Lung (tissue), 16 donors: Measurements from ENCODE around the gene MAT2A. TPM values are rescaled to one million over a fixed set of nuclear protein-coding genes. Genes with fewer than 3 reads are reported as not detected.
A peak's percentile ranks its signal among the peaks of the same experiment; 100 is the strongest.

Source experiments
- ATAC-seq: fragments of 200-7000 bp; cut with Tn5 transposase; one replicate; pipeline ENCODE4 v1.9.1; 2020; ENCODE audit warnings: moderate number of reproducible peaks; ENCODE audit not compliant: insufficient read depth, low FRiP score
- DNase-seq, 3 donors: peaks; one replicate each; pipeline ENCODE4 v3.0.0-alpha.2; 2013 to 2017
- H3K27ac ChIP-seq, 2 donors: one replicate each; pipeline ENCODE4 v1.5.1; 2013; ENCODE audit warnings: mild to moderate bottlenecking in 2 of 2, moderate library complexity in 2 of 2, control low read depth in 1 of 2, inconsistent platforms in 1 of 2, low read depth in 1 of 2, low read length in 1 of 2
- H3K27me3 ChIP-seq, 3 donors: one replicate each; pipeline ENCODE4 v1.5.1; 2013; ENCODE audit warnings: low read length in 2 of 3; ENCODE audit not compliant: control insufficient read depth in 3 of 3, insufficient read depth in 3 of 3
- H3K36me3 ChIP-seq, 4 donors: one replicate each; pipeline ENCODE4 v1.5.1; 2013; ENCODE audit warnings: low read length in 4 of 4, mild to moderate bottlenecking in 1 of 4, moderate library complexity in 1 of 4; ENCODE audit not compliant: control insufficient read depth in 4 of 4, insufficient read depth in 4 of 4
- H3K4me1 ChIP-seq, 5 donors: one replicate each; pipeline ENCODE4 v1.5.1; 2013; ENCODE audit warnings: low read length in 5 of 5, mild to moderate bottlenecking in 2 of 5, moderate library complexity in 1 of 5; ENCODE audit not compliant: control insufficient read depth in 5 of 5, insufficient read depth in 5 of 5
- H3K4me3 ChIP-seq: one replicate; pipeline ENCODE4 v1.5.1; 2013; ENCODE audit warnings: mild to moderate bottlenecking, control low read depth, moderate library complexity
- H3K9ac ChIP-seq, 2 donors: one replicate each; pipeline ENCODE4 v1.5.1; 2013; ENCODE audit warnings: low read length in 2 of 2, control low read depth in 1 of 2; ENCODE audit not compliant: insufficient read depth in 1 of 2
- H3K9me3 ChIP-seq, 4 donors: one replicate each; pipeline ENCODE4 v1.5.1; 2013; ENCODE audit warnings: low read length in 3 of 4, mild to moderate bottlenecking in 1 of 4, moderate library complexity in 1 of 4; ENCODE audit not compliant: control insufficient read depth in 4 of 4, insufficient read depth in 3 of 4
- WGBS, 2 donors: extraction: QIAGEN DNeasy Blood & Tissue Kit; methylation state at CpG; one replicate each; pipeline ENCODE4 v1.1.7; 2013; 5-methylcytosine and 5-hydroxymethylcytosine counted together
- long read RNA-seq, 5 donors: transcript quantifications; one replicate each; lab custom pipeline, GENCODE V29; 2026
- polyA plus RNA-seq, 2 donors: library from polyadenylated mRNA; stranded (reverse); fragments of 200-250 nt; gene quantifications; one replicate each; pipeline ENCODE4 v1.2.1, GENCODE V29; 2013
- total RNA-seq, 2 donors: library from RNA; depleted of rRNA in 1 of 2; stranded (reverse); fragments of >200 nt in 1 of 2; gene quantifications; one replicate each; pipeline ENCODE4 v1.2.1, GENCODE V29; 2014 to 2021
- TF ChIP-seq, protein P1 (sequence below): IDR thresholded peaks from 2 replicates; pipeline ENCODE4 v1.5.1; 2012; ENCODE audit warnings: mild to moderate bottlenecking; ENCODE audit errors: control extremely low read depth, extremely low read depth
- donor health status: control.
- donor health status: control.
- donor health status: Bipolar disorder and iron deficiency.
- donor health status: healthy.
- donor health status: DM: yes; HTN: yes; CAD: no.

MAT2A gene
- total RNA-seq (100 to 1,000 TPM; 150 to 228 TPM), polyA plus RNA-seq (100 to 1,000 TPM in 1 of 2 donors, 10 to 100 TPM in 1; 79.4 to 168 TPM)
- long read RNA-seq, donor 1, transcript MAT2A-201 (9 exons, 2,819 nt): major isoform, 59 of 128 reads
- long read RNA-seq, donor 1, partial matches to known transcripts: 59 of 128 reads
- long read RNA-seq, donor 1, other reads (novel, unspliced or antisense): 5 of 128 reads
- long read RNA-seq, donor 2, transcript MAT2A-201 (9 exons, 2,819 nt): major isoform, 7 of 20 reads
- long read RNA-seq, donor 2, partial matches to known transcripts: 11 of 20 reads
- long read RNA-seq, donor 2, other reads (novel, unspliced or antisense): 0 of 20 reads
- long read RNA-seq, donor 3, transcript MAT2A-201 (9 exons, 2,819 nt): major isoform, 13 of 43 reads
- long read RNA-seq, donor 3, partial matches to known transcripts: 29 of 43 reads
- long read RNA-seq, donor 3, other reads (novel, unspliced or antisense): 0 of 43 reads
- long read RNA-seq, donor 4, transcript MAT2A-201 (9 exons, 2,819 nt): major isoform, 9 of 81 reads
- long read RNA-seq, donor 4, partial matches to known transcripts: 70 of 81 reads
- long read RNA-seq, donor 4, other reads (novel, unspliced or antisense): 0 of 81 reads
- long read RNA-seq, donor 5, transcript MAT2A-201 (9 exons, 2,819 nt): major isoform, 27 of 84 reads
- long read RNA-seq, donor 5, partial matches to known transcripts: 56 of 84 reads
- long read RNA-seq, donor 5, other reads (novel, unspliced or antisense): 0 of 84 reads

GRCh38 chr2:85538507-85539360, at the start of gene MAT2A:
Gene MAT2A (plus strand): TSS chr2:85539168. CDS start chr2:85539288, 120 bp downstream.
- TF ChIP-seq, protein P1, sequence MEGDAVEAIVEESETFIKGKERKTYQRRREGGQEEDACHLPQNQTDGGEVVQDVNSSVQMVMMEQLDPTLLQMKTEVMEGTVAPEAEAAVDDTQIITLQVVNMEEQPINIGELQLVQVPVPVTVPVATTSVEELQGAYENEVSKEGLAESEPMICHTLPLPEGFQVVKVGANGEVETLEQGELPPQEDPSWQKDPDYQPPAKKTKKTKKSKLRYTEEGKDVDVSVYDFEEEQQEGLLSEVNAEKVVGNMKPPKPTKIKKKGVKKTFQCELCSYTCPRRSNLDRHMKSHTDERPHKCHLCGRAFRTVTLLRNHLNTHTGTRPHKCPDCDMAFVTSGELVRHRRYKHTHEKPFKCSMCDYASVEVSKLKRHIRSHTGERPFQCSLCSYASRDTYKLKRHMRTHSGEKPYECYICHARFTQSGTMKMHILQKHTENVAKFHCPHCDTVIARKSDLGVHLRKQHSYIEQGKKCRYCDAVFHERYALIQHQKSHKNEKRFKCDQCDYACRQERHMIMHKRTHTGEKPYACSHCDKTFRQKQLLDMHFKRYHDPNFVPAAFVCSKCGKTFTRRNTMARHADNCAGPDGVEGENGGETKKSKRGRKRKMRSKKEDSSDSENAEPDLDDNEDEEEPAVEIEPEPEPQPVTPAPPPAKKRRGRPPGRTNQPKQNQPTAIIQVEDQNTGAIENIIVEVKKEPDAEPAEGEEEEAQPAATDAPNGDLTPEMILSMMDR: peak; percentile 50

GRCh38 chr2:85490861-85491755, 47.9 kb upstream of the MAT2A start:
- H3K4me3 ChIP-seq: no peak overlapping the region
- H3K36me3 ChIP-seq: no peaks in the 10 kb centered on the region
- no peak overlapping the region for H3K9ac ChIP-seq
- DNase-seq (no peak), ATAC-seq (no peak)
- no peaks in the 10 kb centered on the region for H3K4me1 ChIP-seq
- 96% methylated on average over 3 of the region's 3 CpGs for WGBS, 2 donors
- TF ChIP-seq, protein P1: no peak
- peaks cover 0 to 6% (median 0%) of the 10 kb centered on the region in 4 donors for H3K9me3 ChIP-seq
- no peak overlapping the region for H3K27ac ChIP-seq
- no peaks in the 10 kb centered on the region for H3K27me3 ChIP-seq

More at GRCh38 chr2:85538507-85539360, at the start of gene MAT2A:
- Histone ChIP-seq H3K27ac (peak within 1 kb of the TSS; percentile 98), H3K9ac (peak within 1 kb of the TSS; percentile 78 to 92), H3K9me3 (no peaks in the 10 kb centered on the region), H3K4me1 (peaks cover 0 to 32% (median 6%) of the 10 kb centered on the region in 5 donors), H3K4me3 (peak within 1 kb of the TSS; percentile 100), H3K27me3 (no peaks in the 10 kb centered on the region), H3K36me3 (peaks cover 11 to 26% (median 21%) of the 10 kb centered on the region in 4 donors)
- DNase-seq: peak; percentile 98
- 0% methylated on average over 86 to 92 of the region's 92 CpGs for WGBS, 2 donors
- peak; percentile 87 for ATAC-seq

DNA sequence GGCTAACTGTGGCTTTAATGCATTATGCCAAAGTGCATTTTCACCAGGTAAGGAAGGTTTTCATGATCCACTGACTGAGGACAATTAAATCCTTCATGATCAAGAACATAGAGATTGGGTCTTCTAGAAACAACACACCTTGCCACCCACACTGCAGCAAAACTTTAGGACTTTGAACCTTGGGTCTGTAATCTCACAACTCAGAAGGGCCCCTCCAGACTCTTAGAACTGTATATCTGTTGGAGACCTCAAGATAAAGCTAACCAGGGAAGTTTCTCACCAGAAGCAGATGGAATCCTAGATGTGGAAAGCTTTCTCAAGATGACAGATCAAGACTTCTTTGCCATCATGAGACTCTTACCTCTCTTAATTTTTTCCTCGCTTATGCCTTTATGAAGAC, 42.5 kb upstream of the MAT2A start:
- peaks cover 0 to 2% (median 0%) of the 10 kb centered on the region in 5 donors for H3K4me1 ChIP-seq
- no peak overlapping the region for H3K9ac ChIP-seq
- DNase-seq (no peak), ATAC-seq (no peak)
- no peak overlapping the region for H3K4me3 ChIP-seq
- no peak overlapping the region for H3K27ac ChIP-seq
- TF ChIP-seq, protein P1: no peak
- 99 to 100% methylated on average over 1 of the region's 1 CpG for WGBS, 2 donors
- no peaks in the 10 kb centered on the region for H3K27me3 ChIP-seq
- H3K9me3 ChIP-seq: no peaks in the 10 kb centered on the region
- H3K36me3 ChIP-seq: no peaks in the 10 kb centered on the region
